ENCODE data around the gene CHMP3.

GRCh38 chr2:86580560-86580959 lies 17.3 kb upstream of the CHMP3 start:
- TF ChIP-seq CTCF (IDR thresholded peaks at IDR 0.05; ENCODE audit: borderline replicate concordance, extremely low read depth, low read length, poor library complexity, severe bottlenecking) = no peak
- TF ChIP-seq EZH2 (IDR thresholded peaks at IDR 0.05; ENCODE audit: borderline replicate concordance, low read depth, low read length, severe bottlenecking) = no peak
